Hippocampal formation (tissue), 2 donors: Measurements from ENCODE around the gene DRAP1.
"Not testable (repeated sequence)": the region's sequence is repeated elsewhere in the genome, so short reads cannot be mapped to it uniquely, and the experiment has no call there.

Experiments used
- DNase-seq, 2 donors: peaks; one replicate each; lab custom pipeline; 2025; lab: John Stamatoyannopoulos, UW

DRAP1 gene

GRCh38 chr11:65886826-65887722, 32.2 kb upstream of the DRAP1 start:
- no peak for DNase-seq

DNA sequence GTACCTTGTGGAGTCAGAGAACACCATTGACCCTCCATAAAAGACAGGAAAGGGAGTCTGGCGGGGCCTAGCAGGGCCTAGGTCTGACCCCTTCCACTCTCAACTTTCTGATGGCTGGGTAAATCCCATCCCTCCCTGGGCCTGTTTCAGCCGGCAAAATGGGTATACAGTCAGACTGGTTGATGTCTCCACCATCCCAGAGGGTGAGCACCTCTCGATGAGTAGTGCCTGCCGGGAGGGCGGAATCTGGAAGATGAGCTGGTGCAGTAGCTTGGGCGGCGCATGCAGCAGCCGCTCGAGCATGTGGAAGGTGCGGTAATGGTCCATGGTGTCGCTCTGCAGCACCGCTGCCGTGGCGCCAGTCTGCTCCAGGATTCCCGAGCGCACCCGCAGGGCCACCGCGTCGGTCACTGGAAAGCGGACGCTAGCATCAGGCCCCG, 31.5 kb upstream of the DRAP1 start:
- no peak for DNase-seq

DNA sequence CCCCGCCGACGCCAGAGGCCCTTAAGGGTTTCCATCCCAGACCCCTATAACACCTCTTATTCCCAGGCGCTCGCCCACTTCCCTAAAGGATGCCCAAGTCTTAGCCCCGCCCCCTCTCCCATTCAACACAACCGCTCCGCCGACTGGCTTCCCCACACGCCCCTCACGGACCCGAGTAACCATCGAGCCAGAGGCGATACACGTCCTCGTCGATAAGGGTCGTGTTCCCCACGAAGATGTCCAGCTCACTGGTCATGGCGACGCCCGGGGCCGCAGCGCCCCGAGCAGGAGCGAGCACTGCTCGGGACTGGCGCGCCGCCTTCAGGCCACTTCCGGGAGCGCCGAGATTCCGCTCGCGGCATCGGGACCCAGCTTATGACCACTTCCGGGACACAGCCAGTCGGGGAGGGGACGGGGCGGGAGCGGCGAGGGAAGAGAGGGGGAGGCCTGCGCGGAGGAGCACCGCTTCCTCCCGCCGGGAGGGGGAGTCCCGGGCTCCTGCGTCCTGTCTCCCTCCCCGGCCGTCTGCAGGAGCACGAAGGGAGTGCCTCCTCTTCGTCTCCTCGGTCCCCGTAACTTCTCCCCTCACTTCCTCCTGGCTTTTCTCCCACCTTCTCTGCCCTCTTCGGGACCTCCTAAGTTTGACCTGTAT, 30.9 kb upstream of the DRAP1 start, which contains the start of gene FIBP:
TSS of gene FIBP (minus strand) at position 309 of the 652 bp plus-strand sequence. CDS start at position 256, 53 bp downstream.
- DNase-seq, result peak; percentile 97 to 99

DNA sequence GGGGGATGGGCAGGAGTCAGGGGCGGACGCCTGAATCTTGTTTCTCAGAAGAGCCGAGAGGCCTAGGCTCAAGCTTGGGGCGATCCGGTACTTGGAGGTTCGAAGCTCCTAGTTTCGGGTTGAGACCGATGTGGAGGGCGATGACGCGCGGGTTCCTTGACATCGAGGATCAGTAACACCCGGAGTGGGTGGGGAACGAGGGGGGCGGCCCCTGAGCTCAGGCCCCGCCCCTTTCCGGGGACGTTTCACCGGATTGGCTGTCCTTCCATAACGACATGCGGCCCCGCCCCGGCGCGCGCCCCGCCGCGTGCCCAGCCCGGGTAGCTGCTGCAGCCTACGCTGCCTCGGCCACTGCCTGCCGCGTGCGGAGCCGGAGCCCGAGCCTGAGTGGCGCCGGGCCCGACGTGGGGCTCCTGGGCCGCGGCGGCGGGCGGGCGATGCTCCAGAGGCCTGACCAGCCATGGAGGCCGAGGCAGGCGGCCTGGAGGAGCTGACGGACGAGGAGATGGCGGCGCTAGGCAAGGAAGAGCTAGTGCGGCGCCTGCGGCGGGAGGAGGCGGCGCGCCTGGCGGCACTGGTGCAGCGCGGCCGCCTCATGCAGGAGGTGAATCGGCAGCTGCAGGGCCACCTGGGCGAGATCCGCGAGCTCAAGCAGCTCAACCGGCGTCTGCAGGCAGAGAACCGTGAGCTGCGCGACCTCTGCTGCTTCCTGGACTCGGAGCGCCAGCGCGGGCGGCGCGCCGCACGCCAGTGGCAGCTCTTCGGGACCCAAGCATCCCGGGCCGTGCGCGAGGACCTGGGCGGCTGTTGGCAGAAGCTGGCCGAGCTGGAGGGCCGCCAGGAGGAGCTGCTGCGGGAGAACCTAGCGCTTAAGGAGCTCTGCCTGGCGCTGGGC, 28.7 kb upstream of the DRAP1 start, which contains the start of gene CCDC85B:
TSS of gene CCDC85B (plus strand) at position 350 of the 895 bp plus-strand sequence. CDS start at position 461, 111 bp downstream.
- DNase-seq, result peak; percentile 94 to 95

GRCh38 chr11:65891219-65892136, 27.7 kb upstream of the DRAP1 start:
- DNase-seq, result no peak

- not testable (repeated sequence) for DNase-seq
Measured at GRCh38 chr11:65892137-65892540, 27.1 kb upstream of the DRAP1 start.

DNA sequence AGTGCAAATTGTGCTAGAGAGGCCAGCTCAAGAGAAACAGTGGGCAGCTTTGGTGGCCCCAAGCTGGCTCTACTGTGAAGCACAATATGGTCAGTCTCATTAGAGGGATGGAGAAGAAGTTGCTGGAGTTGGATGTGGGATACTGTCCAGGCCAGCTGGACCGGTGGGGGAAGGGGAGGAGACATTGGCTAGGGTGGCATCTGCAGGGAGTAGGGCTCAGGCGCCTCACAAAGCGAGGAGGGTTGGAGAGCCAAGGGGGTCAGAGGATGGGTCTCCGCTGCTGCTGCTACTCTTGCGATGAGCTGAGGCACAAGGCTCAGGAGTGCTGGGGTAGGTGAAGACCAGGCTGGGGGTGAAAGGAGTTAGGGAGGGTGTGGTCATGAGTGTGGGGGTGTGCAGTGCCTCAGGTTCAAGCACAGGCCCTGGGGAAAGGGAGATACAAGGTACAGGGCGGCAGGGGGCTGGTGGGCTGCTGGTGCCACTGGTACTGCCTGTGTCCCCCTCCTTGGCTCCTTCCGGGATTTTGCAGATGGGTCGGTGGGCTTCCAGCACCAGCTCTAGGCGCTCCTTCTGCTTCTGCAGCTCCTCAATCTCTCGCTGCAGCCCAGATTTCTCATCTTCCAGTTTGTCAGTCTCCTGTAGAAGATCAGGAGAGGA, 26.4 kb upstream of the DRAP1 start:
- DNase-seq, result no peak

DNA sequence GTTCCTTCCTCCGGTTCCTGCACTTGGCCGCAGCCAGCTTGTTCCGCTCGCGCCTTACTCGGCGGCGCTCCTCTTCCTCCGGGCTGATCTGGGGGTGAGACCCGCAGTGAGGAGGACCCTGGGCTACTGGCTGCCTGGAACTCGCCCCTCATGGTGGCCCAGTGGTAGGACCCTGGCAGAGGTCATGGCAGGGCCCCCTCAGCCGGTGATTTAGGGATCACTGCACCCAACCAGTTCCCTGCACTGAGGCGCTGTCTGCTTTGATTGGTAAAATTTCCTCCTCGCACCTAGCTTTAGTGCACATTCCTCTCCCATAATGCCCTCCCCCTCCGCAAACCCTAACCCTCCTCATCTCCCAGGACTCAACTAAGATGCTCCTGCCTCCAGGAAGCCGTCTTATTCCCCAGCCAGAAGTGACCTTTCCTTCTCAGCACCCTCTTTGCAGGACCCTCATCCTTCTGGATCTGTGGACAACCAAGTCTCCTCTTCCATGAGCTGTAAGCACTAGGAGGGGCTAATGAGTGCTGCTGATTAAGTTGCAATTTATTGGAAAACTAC, 25.1 kb upstream of the DRAP1 start:
- no peak for DNase-seq

- no peak for DNase-seq
Measured at GRCh38 chr11:65895482-65895981, 23.7 kb upstream of the DRAP1 start.

GRCh38 chr11:65896034-65896999, 22.9 kb upstream of the DRAP1 start:
- DNase-seq, result no peak

GRCh38 chr11:65897020-65897471, 22.2 kb upstream of the DRAP1 start:
- DNase-seq, result no peak

DNA sequence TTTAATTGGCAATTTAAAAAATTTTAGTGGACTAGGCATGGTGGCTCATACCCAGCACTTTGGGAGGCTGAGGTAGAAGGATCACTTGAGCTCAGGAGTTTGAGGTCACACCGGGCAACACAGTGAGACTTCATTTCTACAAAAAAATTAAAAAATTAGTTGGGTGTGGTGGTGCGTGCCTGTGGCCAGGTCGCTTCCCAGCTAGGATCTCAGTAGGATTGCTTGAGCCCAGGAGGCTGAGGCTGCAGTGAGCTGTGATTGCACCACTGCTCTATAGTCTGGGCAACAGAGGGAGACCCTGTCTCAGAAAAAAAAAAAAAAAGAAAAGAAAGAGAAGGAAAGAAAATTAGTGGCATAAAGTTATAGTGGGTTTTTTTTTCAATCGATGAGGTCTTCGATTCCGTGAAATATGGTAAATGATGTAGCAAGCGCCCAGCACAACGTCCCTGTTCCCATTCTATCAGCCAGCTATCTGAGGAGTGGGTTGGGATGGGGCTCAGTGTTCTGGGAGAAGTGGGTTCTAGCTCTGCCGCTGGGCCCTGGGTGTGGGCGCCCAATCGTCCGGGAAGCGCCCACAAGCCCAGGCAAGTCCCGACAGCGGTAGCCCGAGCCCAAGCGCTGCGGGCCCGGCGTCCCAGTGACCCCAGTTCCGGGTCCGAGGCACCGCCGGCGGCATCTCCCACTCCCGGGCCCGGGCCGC, 20.4 kb upstream of the DRAP1 start:
- no peak for DNase-seq

GRCh38 chr11:65899356-65900124, 19.7 kb upstream of the DRAP1 start:
- no peak for DNase-seq

- DNase-seq, result peak in 1 of 2 donors; percentile 34
Measured at GRCh38 chr11:65900125-65900898, 18.9 kb upstream of the DRAP1 start, which contains the start of gene FOSL1. Gene FOSL1 (minus strand): TSS chr11:65900388. CDS start chr11:65900339, 49 bp downstream.

DNA sequence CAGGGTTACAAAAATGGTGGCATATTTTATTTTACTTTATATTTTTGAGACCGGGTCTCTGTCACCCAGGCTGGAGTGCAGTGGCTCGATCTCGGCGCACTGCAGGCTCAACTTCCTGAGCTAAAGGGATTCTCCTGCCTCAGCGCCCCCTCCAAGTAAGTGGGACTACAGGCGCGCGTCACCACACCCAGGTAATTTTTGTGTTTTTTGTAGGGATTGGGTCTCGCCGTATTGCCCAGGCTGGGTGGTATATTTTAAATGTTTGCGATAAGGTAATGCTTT, 18.4 kb upstream of the DRAP1 start:
- DNase-seq, result no peak

DNA sequence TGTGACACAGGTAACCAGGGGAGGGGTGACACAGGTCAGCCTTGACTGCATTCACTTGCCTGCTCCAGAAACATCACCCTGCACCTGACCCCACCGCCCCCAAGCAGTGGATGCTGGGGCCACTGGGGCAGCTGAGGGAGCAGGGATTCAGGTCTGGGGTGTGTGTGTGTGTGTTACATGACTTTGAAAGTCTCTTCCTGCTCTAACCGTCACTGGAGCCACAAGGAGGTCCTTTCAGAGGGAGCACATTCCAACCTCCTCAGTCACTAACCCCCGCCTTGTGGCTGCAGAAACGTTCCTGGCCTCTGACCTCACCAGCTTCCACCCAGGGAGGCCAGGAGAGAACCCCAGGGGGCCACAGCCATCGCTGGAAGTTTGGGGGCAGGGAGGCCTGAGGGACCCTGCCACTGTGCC, 16.2 kb upstream of the DRAP1 start:
- DNase-seq, result no peak
